ENCODE measurements around the gene MAP3K14.

The MAP3K14 gene

DNA sequence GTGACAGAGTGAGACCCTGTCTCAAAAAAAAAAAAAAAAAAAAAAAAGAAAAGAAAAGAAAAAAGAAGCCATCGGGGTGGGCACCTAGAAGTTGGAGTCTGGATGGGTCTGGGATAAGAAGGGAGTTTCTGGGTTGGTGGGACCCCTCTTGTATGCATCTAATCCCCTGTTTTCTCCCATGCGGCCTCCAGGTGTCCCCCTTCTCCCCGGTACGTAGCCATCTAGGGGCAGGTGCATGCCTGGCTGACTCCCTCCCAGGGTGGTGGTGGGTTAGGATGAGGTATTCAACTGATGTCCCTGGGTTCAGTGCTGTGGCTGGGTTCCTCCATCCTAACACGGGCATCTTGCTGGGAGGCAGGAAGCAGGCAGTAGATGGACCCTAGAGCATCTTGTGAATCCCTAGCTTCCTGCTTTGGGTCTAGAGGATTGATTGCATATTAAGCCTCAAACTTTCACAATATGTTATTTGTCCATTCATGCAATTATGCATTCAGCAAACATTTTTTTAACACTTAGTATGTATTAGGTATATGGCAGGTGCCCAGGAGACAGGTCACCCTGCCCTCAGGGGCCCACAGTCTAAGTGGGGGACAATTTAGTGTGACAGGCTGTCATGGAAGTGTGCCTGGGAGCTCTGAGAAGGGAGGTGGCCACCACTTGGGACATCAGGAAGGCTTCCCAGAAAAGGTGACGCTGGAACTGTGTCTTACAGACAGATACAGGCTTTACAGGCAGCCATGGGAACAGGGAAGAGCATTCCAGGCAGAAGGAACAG, 82.0 kb downstream of the MAP3K14 start:
- no peak for DNase-seq (ENCODE audit: low read depth)

DNA sequence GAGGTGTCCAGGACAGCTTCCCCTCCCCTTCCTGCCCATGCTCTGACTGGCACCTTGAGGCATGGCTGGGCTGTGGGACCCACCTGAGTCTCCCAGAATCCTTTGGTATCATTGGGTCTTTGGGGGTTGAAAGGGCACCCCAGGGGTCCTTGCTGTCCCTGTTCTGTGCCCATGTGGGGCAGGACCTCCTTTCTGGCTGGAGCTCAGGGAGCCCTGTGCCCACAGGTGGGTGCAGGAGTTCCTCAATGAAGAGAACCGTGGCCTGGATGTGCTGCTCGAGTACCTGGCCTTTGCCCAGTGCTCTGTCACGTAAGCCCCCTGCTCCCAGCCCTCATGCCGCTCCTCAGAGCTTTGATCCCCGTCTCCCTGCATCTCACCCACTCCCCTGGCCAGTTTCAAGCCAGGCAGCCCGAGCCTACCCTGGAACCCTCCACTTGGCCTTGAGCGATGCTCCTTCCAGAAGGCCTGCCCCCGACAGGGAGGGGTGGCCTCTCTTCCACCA, 83.3 kb downstream of the MAP3K14 start:
- DNase-seq (ENCODE audit: low read depth): no peak

DNA sequence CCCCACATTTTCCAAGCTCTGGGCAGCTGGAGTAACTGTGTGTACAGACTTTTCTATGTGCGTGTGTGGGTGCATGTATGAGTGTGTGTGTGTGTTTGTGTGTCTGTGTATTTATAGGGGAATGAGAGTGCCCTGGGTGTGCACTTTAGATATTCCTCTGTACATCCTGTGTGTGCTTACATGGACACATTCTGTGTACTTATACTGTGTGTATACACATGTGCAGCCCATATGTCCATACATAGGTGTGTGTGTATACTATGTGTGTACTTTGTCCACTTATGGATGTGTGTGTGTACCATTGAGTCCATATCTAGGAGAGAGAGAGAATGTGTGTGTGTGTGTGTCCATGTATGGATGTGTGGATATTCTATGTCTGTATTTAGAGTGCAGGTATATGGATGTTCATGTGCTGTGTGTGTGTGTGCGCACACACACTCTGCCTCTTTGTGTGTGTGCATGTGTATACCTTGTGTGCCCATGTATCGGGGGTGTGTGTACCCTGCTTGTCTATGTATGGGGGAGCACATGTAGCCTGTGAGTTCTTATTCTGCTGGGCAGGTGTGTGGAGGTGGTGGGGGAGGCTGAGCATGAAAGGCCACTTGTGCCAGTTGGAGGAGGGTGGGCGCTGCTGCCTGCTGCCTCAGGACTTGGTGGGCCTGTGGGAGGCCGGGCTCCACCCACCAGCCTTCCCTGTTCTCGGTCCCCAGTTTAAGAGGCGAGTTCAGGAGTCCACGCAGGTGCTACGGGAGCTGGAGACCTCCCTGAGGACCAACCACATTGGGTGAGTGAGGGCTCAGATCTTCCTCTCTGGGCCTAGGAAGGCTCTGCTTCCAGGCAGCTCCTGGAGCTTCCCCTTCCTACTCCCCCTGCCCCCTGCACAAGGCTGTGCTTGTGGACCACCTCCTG, 84.1 kb downstream of the MAP3K14 start:
- DNase-seq (ENCODE audit: low read depth): no peak

DNA sequence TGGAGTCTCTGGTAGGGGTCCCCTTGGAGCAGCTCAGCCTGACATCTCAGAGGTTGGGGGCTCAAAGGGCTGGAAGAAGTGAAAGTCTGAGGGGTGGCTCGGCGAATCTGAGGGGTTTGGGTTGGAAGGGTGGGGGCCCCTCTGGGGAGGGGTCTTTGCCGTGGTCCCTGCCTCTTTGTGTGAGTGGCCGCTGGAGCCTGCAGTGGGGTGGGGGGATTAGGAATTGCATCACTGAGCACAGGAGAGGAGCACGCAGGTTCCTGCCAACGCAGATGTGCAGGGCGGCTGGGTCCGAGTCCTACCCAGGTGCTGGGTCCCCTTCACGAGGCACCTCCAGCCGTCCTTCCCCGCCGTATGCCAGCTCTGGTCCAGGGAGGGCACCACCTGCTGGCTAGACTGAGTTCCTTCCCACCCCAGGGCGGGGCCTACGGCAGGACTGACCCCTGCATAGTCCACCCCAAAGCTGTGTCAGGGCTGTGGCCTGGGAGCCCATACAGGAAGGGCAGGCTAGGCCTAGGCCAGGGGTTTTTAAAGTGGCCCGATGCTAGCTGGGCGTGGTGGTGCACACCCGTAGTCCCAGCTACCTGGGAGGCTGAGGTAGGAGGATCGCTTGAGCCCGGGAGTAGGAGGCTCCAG, 85.2 kb downstream of the MAP3K14 start:
- DNase-seq (ENCODE audit: low read depth): no peak

DNA sequence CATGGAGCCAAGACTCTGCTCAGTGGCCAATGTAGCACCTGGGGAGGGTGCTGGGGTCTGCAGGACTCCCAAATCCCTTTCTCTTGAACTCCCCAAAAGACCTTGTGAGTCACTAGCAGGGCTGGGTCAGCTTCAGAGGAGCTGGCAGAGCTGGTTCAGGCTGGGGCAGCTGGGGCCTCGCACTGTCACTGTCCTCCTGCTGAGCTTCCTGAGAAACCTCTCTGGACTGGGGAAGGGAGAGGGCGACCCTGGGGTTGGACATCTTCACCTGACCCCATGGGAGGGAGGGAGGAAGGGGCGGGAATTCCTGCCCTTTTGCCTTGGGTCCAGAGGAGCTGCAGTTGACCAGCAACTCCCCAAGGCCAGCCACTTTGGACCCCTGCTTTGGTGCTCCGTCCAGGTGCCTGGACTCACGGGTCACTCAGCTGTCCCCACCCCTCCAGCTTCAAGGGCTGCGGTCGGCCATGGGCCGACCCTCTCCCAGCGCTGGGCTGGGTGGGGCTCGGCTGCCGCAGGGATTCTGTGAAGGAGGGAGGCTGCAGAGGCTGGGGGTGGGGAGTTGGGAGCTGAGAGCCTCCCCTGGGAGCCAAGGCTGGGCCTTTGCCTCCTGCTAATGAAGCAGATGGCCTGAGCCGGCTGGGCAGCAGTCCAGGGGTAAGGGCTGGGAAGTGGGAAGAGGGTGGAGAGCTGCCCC, 85.9 kb downstream of the MAP3K14 start:
- DNase-seq (ENCODE audit: low read depth): no peak

DNA sequence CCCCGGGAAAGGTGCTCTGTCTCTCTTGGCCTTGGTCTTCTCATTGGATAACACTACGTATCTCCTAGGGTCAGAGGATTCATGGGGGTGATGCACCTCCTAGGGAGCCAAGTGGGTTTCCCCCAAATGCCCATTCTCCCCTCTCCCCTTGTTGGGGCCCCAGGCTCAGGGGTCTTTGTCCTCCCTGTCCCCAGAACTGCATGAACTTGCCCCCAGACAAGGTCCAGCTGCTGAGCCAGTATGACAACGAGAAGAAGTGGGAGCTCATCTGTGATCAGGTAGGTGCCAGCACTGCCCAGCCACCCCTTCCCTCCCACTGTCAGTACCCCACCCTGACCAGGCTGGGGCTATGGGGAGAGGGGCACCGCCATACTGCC, 86.4 kb downstream of the MAP3K14 start:
- DNase-seq (ENCODE audit: low read depth): no peak

- DNase-seq (ENCODE audit: low read depth): no peak
Measured at GRCh38 chr17:45229681-45230409, 87.0 kb downstream of the MAP3K14 start.

GRCh38 chr17:45228763-45229539, 87.9 kb downstream of the MAP3K14 start:
- DNase-seq (ENCODE audit: low read depth): peak; percentile 82

DNA sequence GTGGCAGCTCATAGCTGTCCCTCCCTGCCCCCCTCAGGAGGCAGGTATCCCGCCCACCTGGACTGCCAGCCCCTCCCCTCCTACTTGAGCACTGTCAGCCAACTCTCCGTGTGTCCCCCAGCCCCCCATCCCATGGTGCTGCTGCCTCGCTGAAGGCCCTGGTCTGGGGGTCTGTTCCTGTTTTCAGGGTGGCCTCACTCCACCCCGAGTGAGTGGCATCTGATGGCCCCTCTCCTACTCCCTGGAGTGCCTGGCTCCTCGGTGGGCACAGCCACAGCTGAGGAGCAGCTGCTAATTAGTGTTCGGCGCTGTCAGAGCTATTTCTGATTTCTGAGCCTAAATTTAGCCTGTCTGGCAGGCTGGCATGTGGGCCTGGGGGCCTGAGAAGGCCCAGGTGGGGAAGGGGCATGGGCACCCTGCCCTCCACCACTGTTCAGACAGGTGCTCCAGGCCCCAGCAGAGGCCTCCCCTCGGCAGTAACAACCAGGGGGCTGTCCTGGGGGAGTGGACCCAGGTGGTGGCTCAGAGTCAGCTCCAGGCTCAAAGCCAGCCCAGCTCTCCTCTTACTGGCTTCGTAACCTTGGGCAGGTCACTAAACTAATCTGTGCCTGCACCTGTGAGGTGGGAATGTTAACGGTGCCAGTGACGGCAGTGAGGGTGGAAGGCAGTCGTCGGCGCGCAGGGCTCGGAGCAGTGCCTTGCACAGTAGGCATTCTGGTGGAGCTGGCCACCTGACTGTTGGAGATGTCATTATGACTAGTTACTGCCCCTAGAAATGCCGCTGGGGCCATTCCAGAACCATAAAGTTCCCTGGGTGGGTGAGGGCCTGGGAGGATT, 88.7 kb downstream of the MAP3K14 start:
- no peak for DNase-seq (ENCODE audit: low read depth)

DNA sequence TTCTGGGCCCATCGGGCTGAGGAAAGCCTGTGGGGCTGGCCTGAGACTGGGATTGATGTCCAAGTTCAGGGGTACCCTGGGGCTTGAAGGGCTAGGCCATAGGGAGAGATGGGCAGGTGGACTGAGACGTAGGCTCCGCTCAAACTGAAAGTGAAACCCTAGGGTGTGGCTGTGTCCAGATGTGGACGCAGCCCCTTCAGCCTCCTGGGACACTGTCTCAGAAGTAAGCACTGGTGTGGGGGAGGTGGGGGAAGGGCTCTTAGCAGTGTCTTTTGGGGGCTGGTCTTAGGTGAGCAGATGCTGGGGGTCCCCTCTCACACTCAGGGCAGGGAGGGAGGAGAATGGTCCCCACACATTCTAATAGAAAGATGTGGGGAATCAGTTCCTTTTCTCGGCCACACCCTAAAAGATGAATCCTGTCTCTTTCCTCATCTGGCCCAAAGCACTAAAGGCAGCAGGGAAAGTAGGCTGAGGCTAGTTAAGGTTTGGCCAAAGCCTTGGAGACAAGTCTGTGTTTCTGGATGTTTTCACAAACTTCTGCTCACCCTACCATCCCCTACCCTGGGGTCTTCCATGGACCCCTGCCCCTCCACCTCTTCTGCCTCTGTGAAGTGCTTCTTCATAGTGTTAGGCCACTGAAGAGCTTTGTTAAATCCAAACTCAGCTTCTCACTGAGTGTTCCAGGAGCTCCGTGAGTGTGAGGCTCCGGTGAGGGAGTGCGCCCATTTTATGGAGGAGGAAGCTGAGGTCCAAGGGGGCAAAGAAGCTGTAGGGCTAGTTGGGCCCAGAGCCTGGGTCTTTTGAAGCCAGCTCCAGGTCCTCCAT, 89.5 kb downstream of the MAP3K14 start:
- no peak for DNase-seq (ENCODE audit: low read depth)

GRCh38 chr17:45226576-45226975, 90.2 kb downstream of the MAP3K14 start:
- no peak for DNase-seq (ENCODE audit: low read depth)

DNA sequence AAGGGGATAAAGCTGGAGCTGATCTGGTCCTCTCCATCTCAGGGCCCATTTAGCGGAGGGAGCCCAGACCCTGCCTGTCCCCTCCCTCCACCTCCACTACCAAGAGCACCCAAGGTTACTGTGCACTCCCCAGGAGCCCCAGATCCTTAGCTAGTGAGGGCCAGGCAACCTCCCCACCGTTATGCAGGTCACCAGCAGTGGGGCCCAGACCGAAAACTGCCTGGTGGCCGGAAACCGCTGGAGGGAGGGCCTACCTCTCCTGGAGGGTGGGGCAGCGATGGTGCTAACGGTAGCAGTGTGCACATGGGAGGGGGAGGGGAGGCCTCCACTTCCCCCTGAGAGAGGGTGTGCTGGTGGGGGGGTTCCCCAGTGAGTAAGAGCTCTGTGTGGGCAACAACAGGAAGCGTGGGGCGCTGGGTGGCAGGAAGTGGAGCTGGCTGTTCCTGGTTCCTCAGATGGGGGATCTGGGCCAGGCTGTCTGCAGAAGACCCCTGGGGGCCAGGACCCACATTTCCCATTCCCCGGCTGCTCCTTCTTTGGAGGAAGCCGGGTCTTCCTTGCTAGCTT, 90.8 kb downstream of the MAP3K14 start:
- DNase-seq (ENCODE audit: low read depth): peak; percentile 93

- peak; percentile 35 for DNase-seq (ENCODE audit: low read depth)
Measured at GRCh38 chr17:45225051-45225700, 91.6 kb downstream of the MAP3K14 start.

GRCh38 chr17:45224671-45225050, 92.2 kb downstream of the MAP3K14 start:
- DNase-seq (ENCODE audit: low read depth): no peak

DNA sequence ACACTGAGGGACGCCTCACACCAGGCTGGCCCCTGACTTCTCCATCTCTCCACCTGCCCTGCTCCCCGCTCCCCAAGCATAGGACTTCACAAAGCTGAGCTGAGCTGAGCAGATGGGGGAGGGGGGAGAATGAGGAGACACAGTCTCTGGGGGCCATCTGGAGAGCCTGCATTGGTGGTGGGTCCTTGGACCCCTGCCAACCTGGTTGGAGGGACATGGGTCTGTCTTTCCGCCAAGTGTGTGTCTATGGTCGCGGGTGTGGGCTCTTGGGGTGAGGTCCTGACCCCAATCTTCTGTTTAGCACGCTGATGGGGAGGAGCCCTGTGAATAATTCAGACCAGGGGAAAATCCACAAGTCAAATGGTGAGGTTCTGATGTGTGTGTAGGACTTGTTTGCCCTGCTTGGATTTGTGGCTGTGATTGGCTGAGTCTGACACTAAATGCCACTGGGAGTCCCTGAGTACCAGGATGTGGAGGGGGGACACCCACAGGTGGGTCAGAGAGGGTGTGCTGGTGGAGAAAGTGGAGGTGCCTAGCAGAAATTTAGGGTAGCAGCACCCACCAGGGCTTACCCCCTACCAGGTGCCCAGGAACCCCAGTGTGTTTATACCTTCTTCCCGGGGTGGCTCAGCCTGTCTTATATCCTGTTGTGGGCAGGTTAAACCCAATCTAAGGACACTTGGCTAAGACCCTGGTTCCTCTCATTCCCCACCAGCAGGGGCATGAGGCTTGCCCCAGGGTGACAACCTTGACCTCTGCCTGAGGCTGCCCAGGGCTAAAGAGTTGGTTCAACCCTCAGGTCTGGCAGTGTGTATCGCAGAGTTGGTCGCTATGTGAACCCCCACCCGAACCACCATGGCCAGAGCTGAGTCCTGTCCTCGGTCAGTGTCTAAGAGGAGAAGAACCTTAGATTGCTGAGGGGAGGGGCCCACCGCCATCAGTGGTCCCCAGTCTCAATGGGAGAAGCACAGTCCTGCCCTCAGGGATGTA, 93.0 kb downstream of the MAP3K14 start:
- peak; percentile 60 for DNase-seq (ENCODE audit: low read depth)

DNA sequence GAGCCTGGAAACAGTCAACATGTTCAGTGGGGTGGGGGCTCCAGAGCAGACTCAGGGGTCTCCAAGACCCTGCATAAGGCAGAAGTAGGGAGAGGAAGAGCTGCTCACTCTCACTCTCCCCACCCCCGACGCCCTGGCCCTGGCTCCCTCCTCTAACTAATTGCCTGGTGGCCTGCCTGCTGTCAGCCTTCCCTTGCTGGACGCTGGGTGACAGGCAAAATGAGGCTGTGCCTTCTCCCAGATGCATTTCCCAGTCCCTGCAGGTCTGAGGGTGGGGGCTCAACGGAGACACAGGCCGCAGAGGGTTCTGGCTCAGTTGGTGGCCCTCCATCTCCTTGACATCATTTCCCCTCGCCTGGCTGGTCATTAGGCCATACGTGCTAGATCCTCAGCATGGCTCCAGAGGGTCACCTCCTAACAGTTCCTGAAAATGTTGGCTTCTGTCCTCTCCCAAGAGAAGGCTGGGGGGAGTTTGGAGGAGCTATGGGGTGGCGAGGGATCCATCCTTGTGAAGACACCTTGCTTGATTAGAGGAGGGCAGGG, 93.8 kb downstream of the MAP3K14 start:
- no peak for DNase-seq (ENCODE audit: low read depth)
